Activated CD8-positive, alpha-beta memory T cell treated with anti-CD3 and anti-CD28 coated beads, Interleukin-2, amount 10 ng/mL, durations not matched to agents 7 days and 5 days (primary cell): ENCODE data around the gene EXOC4. TPM values are rescaled to one million over a fixed set of nuclear protein-coding genes. Genes with fewer than 3 reads are reported as not detected.

Experiments used
- ATAC-seq: fragments of 150-1000 bp; cut with Tn5 transposase; one replicate; pipeline ENCODE4 v1.10.0; 2021; ENCODE audit warnings: moderate library complexity
- CTCF ChIA-PET: fragments of 350-600 bp; sonication (Branson Sonifier 250); formaldehyde crosslinking; loops from one replicate; lab custom pipeline; 2021; ENCODE audit warnings: antibody characterized with exemption; lab: Charles Lee
- DNase-seq: peaks from one replicate; pipeline ENCODE4 v3.0.0-alpha.2; 2020
- H3K27ac Mint-ChIP-seq: one replicate; pipeline ENCODE4 v1.8.0; 2021; ENCODE audit warnings: mild to moderate bottlenecking, mixed read lengths
- H3K27me3 Mint-ChIP-seq: one replicate; pipeline ENCODE4 v1.8.0; 2021; ENCODE audit warnings: mixed read lengths
- H3K36me3 Mint-ChIP-seq: one replicate; pipeline ENCODE4 v1.8.0; 2021; ENCODE audit warnings: mild to moderate bottlenecking, mixed read lengths
- H3K4me1 Mint-ChIP-seq: one replicate; pipeline ENCODE4 v1.8.0; 2021; ENCODE audit warnings: mixed read lengths
- H3K4me3 Mint-ChIP-seq: one replicate; pipeline ENCODE4 v1.8.0; 2021; ENCODE audit warnings: mild to moderate bottlenecking, moderate library complexity, mixed read lengths
- H3K9me3 Mint-ChIP-seq: one replicate; pipeline ENCODE4 v1.8.0; 2022; ENCODE audit warnings: low read depth, mixed read lengths
- total RNA-seq, 2 experiments: library from RNA; stranded (reverse); gene quantifications; one replicate each; pipeline ENCODE4 v1.2.3, GENCODE V29; 2021

Gene EXOC4
- total RNA-seq, 2 experiments from 2014 or later: 68.6 to 88.3 TPM

GRCh38 chr7:133344275-133344674, 91.4 kb downstream of the EXOC4 start:
- Mint-ChIP-seq H3K4me3 (no peak overlapping the region), H3K27me3 (no peaks in the 10 kb centered on the region), H3K36me3 (peaks cover 36% of the 10 kb centered on the region), H3K9me3 (peaks cover 19% of the 10 kb centered on the region), H3K4me1 (peaks cover 3% of the 10 kb centered on the region), H3K27ac (no peak overlapping the region)
- no peak for DNase-seq
- ATAC-seq: no peak
- CTCF ChIA-PET: interaction anchor here (1.0 kb wide), 1 partner anchor 19 kb away, joined by 3 read pairs; no protein-coding TSS in a partner anchor

- H3K27ac Mint-ChIP-seq: no peak overlapping the region
- ATAC-seq (no peak), DNase-seq (no peak)
- peaks cover 31% of the 10 kb centered on the region for H3K36me3 Mint-ChIP-seq
- H3K4me1 Mint-ChIP-seq: peaks cover 6% of the 10 kb centered on the region
- H3K9me3 Mint-ChIP-seq: peaks cover 9% of the 10 kb centered on the region
- no peak overlapping the region for H3K4me3 Mint-ChIP-seq
- no peaks in the 10 kb centered on the region for H3K27me3 Mint-ChIP-seq
- CTCF ChIA-PET: no interaction called here
These were observed 93.0 kb downstream of the EXOC4 start for GRCh38 chr7:133345690-133346421.

GRCh38 chr7:133348250-133348649, 95.4 kb downstream of the EXOC4 start:
- DNase-seq (no peak), ATAC-seq (no peak)
- CTCF ChIA-PET: no interaction called here
- no peaks in the 10 kb centered on the region for H3K27me3 Mint-ChIP-seq
- H3K27ac Mint-ChIP-seq: no peak overlapping the region
- H3K36me3 Mint-ChIP-seq: peaks cover 27% of the 10 kb centered on the region
- H3K9me3 Mint-ChIP-seq: peaks cover 7% of the 10 kb centered on the region
- no peak overlapping the region for H3K4me3 Mint-ChIP-seq
- peaks cover 6% of the 10 kb centered on the region for H3K4me1 Mint-ChIP-seq

DNA sequence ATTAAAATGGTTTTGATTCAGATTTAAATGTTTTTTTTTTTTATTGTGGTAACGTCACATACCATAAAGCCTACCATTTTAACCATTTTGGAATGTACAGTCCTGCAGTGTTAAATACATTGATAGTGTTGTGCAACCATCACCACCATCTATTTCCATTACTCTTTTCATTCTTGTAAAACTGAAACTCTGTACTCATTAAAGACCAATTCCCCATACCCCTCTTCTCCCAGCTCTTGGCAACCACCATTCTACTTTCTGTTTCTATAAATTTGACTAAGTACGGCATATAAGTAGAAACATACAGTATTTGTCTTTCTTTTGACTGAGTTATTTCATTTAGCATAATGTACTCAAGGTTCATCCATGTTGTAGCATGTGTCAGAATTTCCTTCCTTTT, 96.2 kb downstream of the EXOC4 start:
- DNase-seq: no peak
- no peak for ATAC-seq
- CTCF ChIA-PET: no interaction called here
- no peaks in the 10 kb centered on the region for H3K27me3 Mint-ChIP-seq
- no peak overlapping the region for H3K27ac Mint-ChIP-seq
- no peak overlapping the region for H3K4me3 Mint-ChIP-seq
- H3K4me1 Mint-ChIP-seq: peaks cover 6% of the 10 kb centered on the region
- peaks cover 12% of the 10 kb centered on the region for H3K9me3 Mint-ChIP-seq
- H3K36me3 Mint-ChIP-seq: peaks cover 32% of the 10 kb centered on the region

DNA sequence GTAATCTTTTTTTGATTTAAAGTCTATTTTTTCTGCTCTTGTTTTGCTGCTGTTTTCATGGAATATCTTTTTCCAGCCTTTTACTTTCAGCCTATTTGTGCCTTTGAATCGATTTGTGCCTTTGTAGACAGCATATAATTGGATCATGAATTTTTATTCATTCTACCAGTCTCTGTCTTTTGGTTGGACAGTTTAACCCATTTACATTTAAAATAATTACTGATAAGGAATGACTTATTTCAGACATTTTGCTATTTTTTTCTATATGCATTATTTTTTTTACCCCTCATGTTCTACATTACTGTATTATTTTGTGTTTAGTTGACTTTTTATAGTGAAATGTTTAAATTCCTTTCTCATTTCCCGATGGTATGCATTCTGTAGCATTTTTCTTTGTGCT, 99.6 kb downstream of the EXOC4 start:
- Mint-ChIP-seq H3K27ac (no peak overlapping the region), H3K36me3 (peaks cover 36% of the 10 kb centered on the region), H3K27me3 (no peaks in the 10 kb centered on the region), H3K4me3 (no peak overlapping the region), H3K9me3 (peaks cover 12% of the 10 kb centered on the region), H3K4me1 (peaks cover 6% of the 10 kb centered on the region)
- DNase-seq (no peak), ATAC-seq (no peak)
- CTCF ChIA-PET: no interaction called here

DNA sequence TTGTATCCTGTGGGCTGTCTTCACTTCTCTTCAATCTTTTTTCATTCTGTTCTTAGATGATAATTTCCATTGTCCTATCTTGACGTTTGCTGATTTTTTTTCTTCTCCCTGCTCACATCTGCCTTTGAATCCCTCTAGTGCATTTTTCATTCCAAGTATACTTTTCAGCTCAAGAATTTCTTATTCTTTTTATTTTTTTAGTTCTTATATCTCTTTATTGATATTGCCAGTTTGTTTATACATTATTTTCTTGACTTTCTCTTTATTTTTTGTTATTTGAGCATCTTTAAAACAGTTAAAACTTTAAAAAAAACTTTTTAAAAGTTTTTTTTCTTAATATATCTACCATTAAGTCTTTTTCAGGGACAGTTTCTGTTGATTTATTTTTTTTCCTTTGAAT, 100.9 kb downstream of the EXOC4 start:
- CTCF ChIA-PET: no interaction called here
- DNase-seq: no peak
- peaks cover 6% of the 10 kb centered on the region for H3K4me1 Mint-ChIP-seq
- peaks cover 12% of the 10 kb centered on the region for H3K9me3 Mint-ChIP-seq
- no peak overlapping the region for H3K4me3 Mint-ChIP-seq
- peaks cover 39% of the 10 kb centered on the region for H3K36me3 Mint-ChIP-seq
- ATAC-seq: no peak
- H3K27me3 Mint-ChIP-seq: no peaks in the 10 kb centered on the region
- no peak overlapping the region for H3K27ac Mint-ChIP-seq

DNA sequence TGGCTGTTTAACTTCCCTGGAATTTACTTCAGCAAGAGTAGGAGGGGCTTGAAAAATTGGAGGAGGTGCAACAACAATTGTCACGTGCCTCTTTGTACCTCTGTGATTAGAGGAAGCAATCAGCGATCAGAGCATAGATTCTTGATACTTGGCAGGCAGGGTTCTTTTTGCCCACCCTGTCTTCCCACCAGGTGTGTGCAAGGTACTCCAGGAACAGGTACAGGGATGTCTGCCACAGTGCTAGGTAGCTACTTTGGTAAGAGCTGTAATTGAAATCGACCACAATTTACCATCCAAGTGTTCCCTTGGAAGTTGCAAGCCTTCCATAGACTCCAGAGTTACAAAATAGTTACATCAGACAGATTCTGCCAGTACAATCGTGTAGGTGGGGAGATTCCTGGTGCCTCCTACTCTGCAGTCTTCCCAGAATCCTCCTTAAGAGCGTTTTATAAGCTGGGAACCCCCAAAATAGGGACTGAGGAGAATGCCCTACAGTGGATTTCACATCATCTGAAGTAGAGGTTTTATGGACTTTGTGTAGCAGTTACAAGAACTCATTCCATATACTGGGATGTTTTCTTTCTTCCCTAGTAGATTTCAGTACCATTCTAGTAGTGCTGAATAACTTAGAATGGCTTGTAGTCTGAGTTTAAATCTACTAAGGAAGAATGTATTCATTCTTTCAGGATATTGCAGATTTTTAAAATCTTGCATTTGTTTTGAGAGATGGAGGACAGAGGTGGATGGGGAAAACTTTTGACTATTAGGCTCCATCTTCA, 101.9 kb downstream of the EXOC4 start:
- CTCF ChIA-PET: no interaction called here
- no peak overlapping the region for H3K4me3 Mint-ChIP-seq

GRCh38 chr7:133355325-133355708, 102.4 kb downstream of the EXOC4 start:
- H3K27ac Mint-ChIP-seq: no peak overlapping the region
- no peak for ATAC-seq
- no peak for DNase-seq
- H3K36me3 Mint-ChIP-seq: peaks cover 31% of the 10 kb centered on the region
- no peaks in the 10 kb centered on the region for H3K27me3 Mint-ChIP-seq
- H3K4me1 Mint-ChIP-seq: no peaks in the 10 kb centered on the region
- H3K4me3 Mint-ChIP-seq: no peak overlapping the region
- peaks cover 12% of the 10 kb centered on the region for H3K9me3 Mint-ChIP-seq
- CTCF ChIA-PET: no interaction called here

More for the DNA sequence above, 101.9 kb downstream of the EXOC4 start:
- no peak for ATAC-seq
- Mint-ChIP-seq H3K9me3 (peaks cover 12% of the 10 kb centered on the region), H3K36me3 (peaks cover 34% of the 10 kb centered on the region), H3K27ac (no peak overlapping the region), H3K27me3 (no peaks in the 10 kb centered on the region), H3K4me1 (peaks cover under 1% of the 10 kb centered on the region)
- DNase-seq: no peak

GRCh38 chr7:133355822-133356221, 102.9 kb downstream of the EXOC4 start:
- Mint-ChIP-seq H3K9me3 (peaks cover 12% of the 10 kb centered on the region), H3K36me3 (peaks cover 31% of the 10 kb centered on the region), H3K4me3 (no peak overlapping the region), H3K4me1 (no peaks in the 10 kb centered on the region), H3K27me3 (no peaks in the 10 kb centered on the region), H3K27ac (no peak overlapping the region)
- CTCF ChIA-PET: no interaction called here
- ATAC-seq: no peak
- DNase-seq: no peak

GRCh38 chr7:133358708-133359107, 105.8 kb downstream of the EXOC4 start:
- DNase-seq (no peak), ATAC-seq (no peak)
- peaks cover 23% of the 10 kb centered on the region for H3K36me3 Mint-ChIP-seq
- CTCF ChIA-PET: no interaction called here
- H3K27me3 Mint-ChIP-seq: no peaks in the 10 kb centered on the region
- no peak overlapping the region for H3K4me3 Mint-ChIP-seq
- no peak overlapping the region for H3K27ac Mint-ChIP-seq
- peaks cover 3% of the 10 kb centered on the region for H3K9me3 Mint-ChIP-seq
- no peaks in the 10 kb centered on the region for H3K4me1 Mint-ChIP-seq

GRCh38 chr7:133359449-133359848, 106.6 kb downstream of the EXOC4 start:
- DNase-seq (no peak), ATAC-seq (no peak)
- Mint-ChIP-seq H3K27ac (no peak overlapping the region), H3K36me3 (peaks cover 20% of the 10 kb centered on the region), H3K27me3 (no peaks in the 10 kb centered on the region), H3K4me3 (no peak overlapping the region), H3K4me1 (no peaks in the 10 kb centered on the region), H3K9me3 (peaks cover 2% of the 10 kb centered on the region)
- CTCF ChIA-PET: no interaction called here

DNA sequence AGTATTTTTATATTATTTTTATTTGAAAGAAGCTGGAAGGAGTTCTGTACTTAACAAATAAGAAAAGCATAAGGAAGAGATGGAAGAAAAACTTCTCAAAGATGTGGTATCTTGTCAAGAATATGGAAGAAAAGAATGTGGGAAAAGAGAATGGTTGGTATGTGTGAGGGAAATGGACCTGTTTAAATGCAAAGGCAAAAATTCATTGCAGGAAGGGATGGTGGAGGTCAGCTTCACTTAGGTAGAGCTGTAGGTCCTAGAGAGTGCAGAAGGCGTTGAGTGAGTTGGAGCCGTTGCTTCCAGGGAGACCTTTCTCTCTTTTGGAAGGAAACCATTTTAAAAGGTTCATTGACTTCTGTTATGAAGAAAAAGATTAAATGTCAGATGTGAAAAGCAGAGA, 107.3 kb downstream of the EXOC4 start:
- DNase-seq (no peak), ATAC-seq (no peak)
- peaks cover 20% of the 10 kb centered on the region for H3K36me3 Mint-ChIP-seq
- H3K4me3 Mint-ChIP-seq: no peak overlapping the region
- no peaks in the 10 kb centered on the region for H3K27me3 Mint-ChIP-seq
- H3K4me1 Mint-ChIP-seq: peaks cover 5% of the 10 kb centered on the region
- CTCF ChIA-PET: no interaction called here
- no peak overlapping the region for H3K27ac Mint-ChIP-seq
- H3K9me3 Mint-ChIP-seq: peaks cover 2% of the 10 kb centered on the region

- no peak for ATAC-seq
- H3K4me1 Mint-ChIP-seq: peaks cover 7% of the 10 kb centered on the region
- H3K9me3 Mint-ChIP-seq: peaks cover 2% of the 10 kb centered on the region
- no peak overlapping the region for H3K4me3 Mint-ChIP-seq
- H3K27me3 Mint-ChIP-seq: no peaks in the 10 kb centered on the region
- DNase-seq: no peak
- H3K36me3 Mint-ChIP-seq: peaks cover 16% of the 10 kb centered on the region
- CTCF ChIA-PET: no interaction called here
- H3K27ac Mint-ChIP-seq: no peak overlapping the region
These were observed 108.9 kb downstream of the EXOC4 start for GRCh38 chr7:133361806-133362205.
